ENCODE measurements around the gene RASGEF1B.

- TF ChIP-seq CTCF (IDR thresholded peaks at IDR 0.05) (no peak), POLR2AphosphoS5 (IDR thresholded peaks at IDR 0.05) (no peak)
Observed at GRCh38 chr4:81427344-81427821, 44.3 kb downstream of the RASGEF1B start.
